Measurements from ENCODE around the gene ITFG1. TPM values are rescaled to one million over a fixed set of nuclear protein-coding genes. Genes with fewer than 3 reads are reported as not detected.

Gene ITFG1
- total RNA-seq, 4 donors from 2014 or later, result 44.8 to 98.4 (median 65.5) TPM

DNA sequence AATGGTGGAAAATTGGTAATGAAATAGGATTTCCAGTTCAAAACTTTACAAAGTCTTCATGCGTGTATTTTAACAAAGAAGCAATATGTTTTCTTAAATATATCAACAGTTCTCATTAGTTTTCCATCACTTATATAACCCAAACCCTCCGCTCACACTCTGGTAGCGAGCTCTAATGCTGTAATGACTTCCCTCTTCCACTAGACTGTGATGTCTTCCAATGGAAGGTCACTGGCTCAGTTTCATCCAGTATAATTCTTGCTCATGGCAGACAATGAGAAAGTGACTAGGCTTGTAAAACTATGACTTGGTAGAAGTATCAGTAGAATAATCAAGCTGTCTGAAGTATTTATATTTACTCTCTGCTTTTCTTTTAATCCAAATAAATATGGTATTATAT lies 349.9 kb downstream of the ITFG1 start:
- TF ChIP-seq CTCF (IDR thresholded peaks at IDR 0.05; ENCODE audit: low read depth), result no peak

DNA sequence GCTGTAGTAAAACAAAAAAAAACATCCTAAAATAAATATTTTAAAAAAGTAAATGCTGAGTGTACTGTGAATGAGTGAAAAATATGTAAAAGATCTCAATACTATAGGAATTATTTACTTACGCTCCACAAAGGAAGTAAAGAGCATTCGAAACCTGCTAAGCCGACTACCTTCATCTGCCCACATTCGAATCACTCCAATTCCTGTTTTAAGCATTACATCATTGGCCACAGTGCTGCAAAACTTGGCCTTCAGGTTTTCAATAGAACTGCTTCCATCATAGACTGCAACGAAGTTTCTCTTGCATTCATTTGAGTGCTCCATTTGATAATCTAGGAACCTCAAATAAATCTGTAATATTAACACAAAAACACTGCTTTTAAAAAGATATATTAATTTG lies 351.5 kb downstream of the ITFG1 start:
- no peak for TF ChIP-seq CTCF (IDR thresholded peaks at IDR 0.05; ENCODE audit: low read depth)

Small RNAs within 50 kb of the gene (small RNA-seq; reads per million reads assigned to genes)
- gene RF00019 (0.49 reads per million), gene RNA5SP425 (not detected)

Other genes starting within 250 kb of the ITFG1 start
- gene PHKB, start 268 bp upstream of the ITFG1 start, total RNA-seq, result 100 to 1,000 TPM in 1 of 4 donors, 10 to 100 TPM in 3; 71.4 to 114 (median 90.1) TPM

Data from subcutaneous adipose tissue (tissue), 4 donors.